Dendritic cell treated with granulocyte-macrophage colony-stimulating factor and Interleukin-4, amounts not matched to agents 40 ng/mL and 50 ng/mL, for 4 days (primary cell): ENCODE data around the gene CD226.
"Not testable (repeated sequence)": the region's sequence is repeated elsewhere in the genome, so short reads cannot be mapped to it uniquely, and the experiment has no call there.

ENCODE experiments used
- H3K27ac Mint-ChIP-seq: one replicate; pipeline ENCODE4 v1.8.0; 2022; ENCODE audit warnings: mild to moderate bottlenecking, mixed read lengths
- H3K27me3 Mint-ChIP-seq: one replicate; pipeline ENCODE4 v1.8.0; 2022; ENCODE audit warnings: mild to moderate bottlenecking, mixed read lengths
- H3K36me3 Mint-ChIP-seq: one replicate; pipeline ENCODE4 v1.8.0; 2022; ENCODE audit warnings: low read depth, mixed read lengths
- H3K4me1 Mint-ChIP-seq: one replicate; pipeline ENCODE4 v1.8.0; 2022; ENCODE audit warnings: low read depth, mixed read lengths
- H3K4me3 Mint-ChIP-seq: one replicate; pipeline ENCODE4 v1.8.0; 2022; ENCODE audit warnings: mild to moderate bottlenecking, moderate library complexity, mixed read lengths
- H3K9me3 Mint-ChIP-seq: one replicate; pipeline ENCODE4 v1.8.0; 2022; ENCODE audit warnings: mixed read lengths
- intact Hi-C: fragments of 100-400 bp; cut with micrococcal nuclease; formaldehyde crosslinking; loops from one replicate; pipeline ENCODE4 v1.15.0; 2022

Gene CD226

GRCh38 chr18:69948256-69948655, 583 bp upstream of the CD226 start:
- Mint-ChIP-seq H3K27ac (no peak overlapping the region), H3K4me3 (no peak overlapping the region), H3K36me3 (peaks cover 23% of the 10 kb centered on the region), H3K4me1 (peaks cover 32% of the 10 kb centered on the region), H3K27me3 (no peaks in the 10 kb centered on the region), H3K9me3 (peaks cover under 1% of the 10 kb centered on the region)
- intact Hi-C loops = loop anchor here (10.0 kb wide), 1 partner anchor 1113 kb away; no protein-coding TSS in a partner anchor

DNA sequence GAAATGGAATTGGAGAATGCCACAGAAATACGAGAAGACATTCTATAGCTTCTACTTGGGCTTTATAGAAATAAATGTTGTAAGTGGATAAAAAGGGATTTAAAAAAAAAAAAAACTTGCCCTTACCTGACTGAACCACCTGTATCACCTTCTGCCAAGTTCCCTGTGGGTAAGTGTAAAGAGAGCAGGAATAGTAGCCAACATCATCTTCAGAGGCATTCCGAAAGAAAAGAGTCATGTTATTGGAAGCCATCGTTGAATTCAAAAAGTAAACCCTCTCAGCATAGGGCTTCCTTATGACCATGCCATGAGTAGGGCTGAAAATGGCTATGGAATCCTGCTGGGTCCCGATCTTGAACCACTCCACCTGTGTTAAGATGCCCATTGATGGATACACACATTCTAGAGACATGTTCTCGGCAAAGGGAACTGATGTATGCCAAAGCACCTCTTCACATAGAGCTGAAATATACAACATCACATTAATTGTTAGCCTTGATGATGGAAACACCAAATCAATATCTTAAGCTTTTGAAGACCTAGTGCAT, 991 bp downstream of the CD226 start:
- H3K9me3 Mint-ChIP-seq = peaks cover 16% of the 10 kb centered on the region

DNA sequence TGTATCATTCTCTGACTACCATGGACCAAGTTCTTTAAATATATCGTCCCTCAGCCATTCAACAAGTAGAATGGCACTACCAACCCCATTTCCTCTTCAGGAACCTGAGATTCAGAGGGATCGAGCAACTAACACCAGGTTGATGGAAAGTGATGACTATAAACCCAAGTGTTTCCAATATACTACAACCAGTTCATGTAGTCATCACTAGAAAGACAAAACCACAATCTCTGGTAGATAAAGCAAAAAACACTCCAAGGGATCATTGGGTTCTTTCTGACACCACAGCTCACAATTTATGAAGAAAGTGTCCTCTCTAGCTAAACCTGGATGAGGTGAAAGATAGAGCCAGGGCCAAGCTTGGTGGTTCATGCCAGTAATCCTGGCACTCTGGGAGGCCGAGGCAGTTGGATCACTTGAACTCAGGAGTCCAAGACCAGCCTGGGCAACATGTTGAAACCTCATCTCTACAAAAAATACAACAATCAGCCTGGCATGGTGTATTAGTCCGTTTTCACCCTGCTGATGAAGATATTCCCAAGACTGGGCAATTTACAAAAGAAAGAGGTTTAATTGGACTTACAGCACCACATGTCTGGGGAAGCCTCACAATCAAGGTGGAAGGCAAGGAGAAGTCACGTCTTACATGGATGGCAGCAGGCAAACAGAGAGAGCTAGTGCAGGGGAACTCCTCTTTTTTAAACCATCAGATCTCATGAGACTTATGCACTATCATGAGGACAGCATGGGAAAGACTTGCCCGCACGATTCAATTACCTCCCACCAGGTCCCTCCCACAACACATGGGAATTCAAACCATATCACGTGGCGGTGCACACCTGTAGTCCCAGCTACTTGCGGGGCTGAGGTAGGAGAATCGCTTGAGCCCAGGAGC, 2.2 kb downstream of the CD226 start:
- peaks cover 51% of the 10 kb centered on the region for H3K36me3 Mint-ChIP-seq

More for the DNA sequence above, 991 bp downstream of the CD226 start:
- peaks cover 39% of the 10 kb centered on the region for H3K36me3 Mint-ChIP-seq
- no peak overlapping the region for H3K27ac Mint-ChIP-seq
- H3K27me3 Mint-ChIP-seq = no peaks in the 10 kb centered on the region
- peaks cover 36% of the 10 kb centered on the region for H3K4me1 Mint-ChIP-seq
- intact Hi-C loops = loop anchor here (10.0 kb wide), 1 partner anchor 1112 kb away; no protein-coding TSS in a partner anchor
- peak overlapping the region; percentile 69 for H3K4me3 Mint-ChIP-seq

GRCh38 chr18:69944436-69944835, 3.2 kb downstream of the CD226 start:
- Mint-ChIP-seq H3K36me3 (peaks cover 61% of the 10 kb centered on the region), H3K27ac (no peak overlapping the region)
- intact Hi-C loops = loop anchor here (5.0 to 10.0 kb wide), 2 partner anchors 128 to 1110 kb away; no protein-coding TSS in a partner anchor

More for the DNA sequence above, 2.2 kb downstream of the CD226 start:
- Mint-ChIP-seq H3K4me1 (peaks cover 31% of the 10 kb centered on the region), H3K27ac (no peak overlapping the region), H3K27me3 (no peaks in the 10 kb centered on the region), H3K4me3 (peak overlapping the region; percentile 69), H3K9me3 (peaks cover 23% of the 10 kb centered on the region)
- intact Hi-C loops = loop anchor here (10.0 kb wide), 1 partner anchor 1111 kb away; no protein-coding TSS in a partner anchor

GRCh38 chr18:69943021-69943420, 4.7 kb downstream of the CD226 start:
- Mint-ChIP-seq H3K36me3 (peaks cover 75% of the 10 kb centered on the region), H3K4me1 (peaks cover 39% of the 10 kb centered on the region), H3K27me3 (no peaks in the 10 kb centered on the region), H3K27ac (peak overlapping the region; percentile 2), H3K4me3 (no peak overlapping the region), H3K9me3 (peaks cover 32% of the 10 kb centered on the region)
- intact Hi-C loops = loop anchor here (5.0 to 10.0 kb wide), 2 partner anchors 129 to 1108 kb away; no protein-coding TSS in a partner anchor

More at GRCh38 chr18:69944436-69944835, 3.2 kb downstream of the CD226 start:
- Mint-ChIP-seq H3K4me3 (peak overlapping the region; percentile 57), H3K4me1 (peaks cover 35% of the 10 kb centered on the region), H3K9me3 (peaks cover 32% of the 10 kb centered on the region), H3K27me3 (no peaks in the 10 kb centered on the region)

- Mint-ChIP-seq H3K27ac (no peak overlapping the region), H3K4me1 (peaks cover 35% of the 10 kb centered on the region), H3K36me3 (peaks cover 73% of the 10 kb centered on the region), H3K4me3 (no peak overlapping the region), H3K27me3 (no peaks in the 10 kb centered on the region), H3K9me3 (peaks cover 32% of the 10 kb centered on the region)
- intact Hi-C loops = loop anchor here (5.0 to 10.0 kb wide), 2 partner anchors 131 to 1106 kb away; no protein-coding TSS in a partner anchor
Measured at GRCh38 chr18:69941183-69941582, 6.5 kb downstream of the CD226 start.

DNA sequence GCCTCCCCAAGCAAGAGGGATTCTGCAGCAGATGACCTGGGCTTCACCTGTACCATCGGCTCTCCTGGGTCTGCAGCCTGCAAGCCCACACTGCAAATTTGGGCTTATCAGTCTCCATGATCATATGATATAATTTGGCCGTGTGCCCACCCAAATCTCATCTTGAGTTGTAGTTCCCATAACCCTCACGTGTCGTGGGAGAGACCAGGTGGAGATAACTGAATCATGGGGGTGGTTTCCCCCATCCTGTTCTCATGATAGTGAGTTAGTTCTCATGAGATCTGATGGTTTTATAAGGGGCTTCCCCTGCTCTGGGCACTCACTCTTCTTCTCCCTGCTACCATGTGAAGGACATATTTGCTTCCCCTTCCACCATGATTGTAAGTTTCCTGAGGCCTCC, 7.9 kb downstream of the CD226 start:
- H3K36me3 Mint-ChIP-seq = peaks cover 64% of the 10 kb centered on the region
- H3K4me3 Mint-ChIP-seq, H3K27ac Mint-ChIP-seq, H3K27me3 Mint-ChIP-seq: not testable (repeated sequence)
- intact Hi-C loops = loop anchor here (5.0 to 10.0 kb wide), 2 partner anchors 132 to 1105 kb away; no protein-coding TSS in a partner anchor
- peaks cover 27% of the 10 kb centered on the region for H3K4me1 Mint-ChIP-seq
- peaks cover 32% of the 10 kb centered on the region for H3K9me3 Mint-ChIP-seq

DNA sequence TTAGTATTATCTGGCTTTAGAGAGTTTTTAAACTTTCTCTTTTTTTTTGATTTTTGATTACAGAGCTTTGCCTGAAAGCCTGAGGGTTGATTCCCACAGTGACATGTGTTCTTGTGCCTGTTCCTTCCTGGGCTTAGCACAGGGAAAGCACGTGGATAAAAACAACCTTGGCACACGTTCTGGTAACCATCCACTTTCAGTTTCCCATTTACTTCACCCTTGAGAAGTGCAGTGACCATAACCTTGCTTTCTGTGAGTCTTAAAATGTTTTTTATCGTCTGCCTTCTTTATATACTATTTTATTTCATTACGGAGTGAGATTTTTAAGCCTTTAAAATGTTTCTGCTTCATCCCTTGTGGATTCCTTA, 11.5 kb downstream of the CD226 start:
- Mint-ChIP-seq H3K36me3 (peaks cover 38% of the 10 kb centered on the region), H3K27ac (no peak overlapping the region), H3K4me3 (no peak overlapping the region), H3K27me3 (no peaks in the 10 kb centered on the region), H3K9me3 (peaks cover 11% of the 10 kb centered on the region), H3K4me1 (peaks cover 14% of the 10 kb centered on the region)
- intact Hi-C loops = no loop called here

- Mint-ChIP-seq H3K27me3 (no peaks in the 10 kb centered on the region), H3K9me3 (peaks cover 10% of the 10 kb centered on the region), H3K4me1 (peaks cover 14% of the 10 kb centered on the region), H3K4me3 (no peak overlapping the region), H3K27ac (no peak overlapping the region), H3K36me3 (peaks cover 38% of the 10 kb centered on the region)
- intact Hi-C loops = no loop called here
Measured at GRCh38 chr18:69935319-69936190, 12.1 kb downstream of the CD226 start.

DNA sequence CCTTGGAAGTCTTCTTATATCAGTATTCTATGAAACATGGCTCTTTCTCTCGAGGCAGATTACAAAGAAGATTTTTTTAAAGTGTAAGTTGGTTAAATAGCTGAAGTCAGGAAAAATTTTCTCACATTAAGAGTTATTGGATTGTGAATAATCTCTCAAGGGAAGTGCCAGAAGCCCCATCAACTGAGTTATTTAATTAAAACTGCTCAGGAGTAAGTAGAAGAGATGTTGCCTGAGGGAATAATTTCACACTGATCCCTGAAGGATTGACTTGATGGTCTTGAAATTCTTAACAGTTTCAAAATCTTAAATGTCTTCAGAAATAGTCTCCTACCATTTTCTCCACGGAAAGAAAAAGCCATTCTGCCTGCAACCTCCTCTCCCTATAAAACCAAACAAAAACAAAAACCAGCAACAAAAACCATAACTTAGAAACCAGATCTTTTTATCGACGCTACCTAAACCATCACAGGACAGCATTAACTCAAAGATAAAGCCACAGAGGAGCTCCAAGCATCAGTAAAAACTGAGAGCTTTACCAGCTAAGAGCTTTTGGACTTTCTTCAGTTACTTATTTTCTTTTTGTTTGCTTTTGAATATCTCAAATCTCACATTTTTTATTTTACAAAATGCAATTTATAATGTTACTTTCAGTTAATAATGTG, 12.9 kb downstream of the CD226 start:
- peaks cover 2% of the 10 kb centered on the region for H3K9me3 Mint-ChIP-seq
- H3K36me3 Mint-ChIP-seq = peaks cover 38% of the 10 kb centered on the region
- intact Hi-C loops = no loop called here
- H3K4me1 Mint-ChIP-seq = peaks cover 10% of the 10 kb centered on the region
- no peak overlapping the region for H3K27ac Mint-ChIP-seq
- H3K27me3 Mint-ChIP-seq = no peaks in the 10 kb centered on the region
- H3K4me3 Mint-ChIP-seq = no peak overlapping the region

DNA sequence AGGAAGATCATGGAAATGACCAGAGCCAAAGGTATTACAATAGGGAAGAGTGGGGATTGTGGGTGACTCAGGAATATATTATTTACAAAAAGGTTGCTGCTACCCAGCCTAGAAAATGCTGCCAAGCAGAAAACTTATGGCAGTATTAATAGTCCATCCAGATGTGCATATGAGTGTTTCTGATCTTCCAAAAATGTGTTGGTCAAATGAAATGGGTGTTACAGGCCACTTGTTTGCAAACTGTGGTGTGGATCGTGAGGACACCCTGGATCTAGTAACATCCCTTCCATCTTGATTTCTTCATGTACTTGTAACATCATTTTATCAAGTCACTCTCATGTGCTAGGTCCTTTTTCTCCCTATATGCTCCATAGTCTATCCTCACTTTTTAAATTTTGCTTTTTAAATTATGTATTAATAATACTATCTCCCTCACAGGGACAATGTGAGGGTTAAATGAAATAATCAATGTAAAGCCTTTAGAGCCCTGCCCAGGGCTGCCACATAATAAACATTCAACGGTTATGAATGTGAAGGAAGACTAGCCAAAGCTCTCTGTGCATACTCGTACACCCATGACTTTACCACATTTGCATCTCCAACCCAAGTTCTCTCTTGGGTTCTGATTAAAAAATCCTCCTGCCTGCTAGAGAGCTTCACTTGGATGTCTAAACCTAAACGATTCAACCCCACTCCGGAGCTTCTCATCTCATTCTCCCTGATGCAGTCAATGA, 18.5 kb downstream of the CD226 start:
- H3K4me1 Mint-ChIP-seq = peaks cover 7% of the 10 kb centered on the region
- H3K36me3 Mint-ChIP-seq = peaks cover 47% of the 10 kb centered on the region

DNA sequence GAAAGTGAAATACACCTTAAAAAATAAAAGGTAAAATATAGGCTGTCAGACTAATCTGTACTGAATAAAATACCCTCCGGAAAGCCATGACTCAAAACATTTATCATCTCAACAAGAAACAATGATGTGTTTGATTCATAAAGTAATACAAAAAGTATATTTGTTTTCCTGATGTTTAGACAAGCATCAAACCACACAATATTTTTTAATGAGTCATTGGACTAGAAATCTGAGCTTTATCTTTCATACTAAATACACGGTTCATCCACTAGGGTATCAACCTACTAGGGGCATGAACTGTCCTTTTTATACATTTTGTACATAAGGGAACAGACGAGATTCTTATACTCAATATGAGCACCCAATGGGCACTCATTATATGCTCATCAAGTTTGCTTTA, 31.3 kb downstream of the CD226 start:
- Mint-ChIP-seq H3K36me3 (peaks cover 20% of the 10 kb centered on the region), H3K9me3 (no peaks in the 10 kb centered on the region), H3K27ac (no peak overlapping the region), H3K4me1 (peaks cover 5% of the 10 kb centered on the region), H3K4me3 (no peak overlapping the region), H3K27me3 (no peaks in the 10 kb centered on the region)
- intact Hi-C loops = no loop called here

More for the DNA sequence above, 18.5 kb downstream of the CD226 start:
- Mint-ChIP-seq H3K27me3 (no peaks in the 10 kb centered on the region), H3K9me3 (peaks cover 9% of the 10 kb centered on the region), H3K27ac (no peak overlapping the region), H3K4me3 (no peak overlapping the region)
- intact Hi-C loops = no loop called here
